GM12878 (cell line): ENCODE results near the gene PGM3. TPM values are rescaled to one million over a fixed set of nuclear protein-coding genes. Genes with fewer than 3 reads are reported as not detected.

Experiments
- ATAC-seq: fragments of 200-7000 bp; cut with Tn5 transposase; 3 replicates; pipeline ENCODE4 v1.9.1; 2020; ENCODE audit warnings: mild to moderate bottlenecking, moderate library complexity
- BruUV-seq: library from RNA; stranded (reverse); fragments of 400-500 nt; replicated peaks from 2 replicates; lab custom pipeline; 2021; lab: Mats Ljungman, UMichigan
- CTCF ChIA-PET: fragments of 300-600 bp; sonication (Branson Sonifier 250); formaldehyde crosslinking; extraction: SDS; loops from one replicate; lab custom pipeline; 2021; ENCODE audit warnings: inconsistent platforms; lab: Yijun Ruan, JAX
- POLR2A ChIA-PET: fragments of 350-600 bp; formaldehyde crosslinking; extraction: SDS; loops from one replicate; lab custom pipeline; 2021; ENCODE audit warnings: inconsistent platforms; lab: Charles Lee
- RAD21 ChIA-PET: fragments of 300-600 bp; sonication (Branson Sonifier 250); formaldehyde crosslinking; loops from one replicate; lab custom pipeline; 2023; ENCODE audit warnings: antibody characterized with exemption; ENCODE audit not compliant: unreplicated experiment; lab: Charles Lee
- SMC1A ChIA-PET: fragments of 300-600 bp; sonication (Branson Sonifier 250); formaldehyde crosslinking; loops from one replicate; lab custom pipeline; 2023; ENCODE audit not compliant: unreplicated experiment, uncharacterized antibody; lab: Charles Lee
- DNase-seq: peaks from one replicate; pipeline ENCODE4 v3.0.0-alpha.2; 2011; ENCODE audit warnings: low read depth, low spot score
- FAIRE-seq: peaks from 3 replicates; lab custom pipeline; 2011; peaks lifted over from hg19 to GRCh38; lab: Jason Lieb, UNC
- H2AFZ ChIP-seq: 2 replicates; pipeline ENCODE4 v1.6.0; 2011; ENCODE audit warnings: low read depth, low read length, control low read depth; ENCODE audit not compliant: control insufficient read depth
- H3K27ac ChIP-seq: 2 replicates; pipeline ENCODE4 v1.5.1; 2011; ENCODE audit warnings: control low read depth; ENCODE audit not compliant: control insufficient read depth, insufficient read depth
- H3K27me3 ChIP-seq, 2 experiments: replicated peaks in 1 of 2; 2 replicates each; pipeline versions ENCODE4 v1.6.0 to v1.6.1; 2011; ENCODE audit warnings: low read length in 1 of 2; ENCODE audit not compliant: control insufficient read depth in 2 of 2, insufficient read depth in 2 of 2
- H3K36me3 ChIP-seq, 2 experiments: 2 replicates each; pipeline ENCODE4 v1.5.1; 2011; ENCODE audit warnings: low read length in 1 of 2; ENCODE audit not compliant: control insufficient read depth in 2 of 2, insufficient read depth in 2 of 2
- H3K4me1 ChIP-seq: 2 replicates; pipeline ENCODE4 v1.6.1; 2011; ENCODE audit warnings: mild to moderate bottlenecking, low read length, moderate library complexity, mixed read lengths; ENCODE audit not compliant: control insufficient read depth, insufficient read depth
- H3K4me2 ChIP-seq: 2 replicates; pipeline ENCODE4 v1.6.0; 2011; ENCODE audit warnings: control low read depth; ENCODE audit not compliant: control insufficient read depth, insufficient read depth
- H3K4me3 ChIP-seq: fragments of 200-600 bp; sonication (generic); 2 replicates; pipeline ENCODE4 v1.5.1; 2016
- H3K79me2 ChIP-seq: 2 replicates; pipeline ENCODE4 v1.6.0; 2011; ENCODE audit warnings: low read length; ENCODE audit not compliant: control insufficient read depth, insufficient read depth
- H3K9ac ChIP-seq: 2 replicates; pipeline ENCODE4 v1.8.0; 2011; ENCODE audit warnings: low read length, control low read depth, mixed read lengths; ENCODE audit not compliant: control insufficient read depth, insufficient read depth
- H3K9me3 ChIP-seq: replicated peaks from 3 replicates; pipeline ENCODE4 v1.5.1; 2011; ENCODE audit warnings: mild to moderate bottlenecking, low read length; ENCODE audit not compliant: control insufficient read depth, insufficient read depth
- H4K20me1 ChIP-seq: 2 replicates; pipeline ENCODE4 v1.6.0; 2011; ENCODE audit not compliant: control insufficient read depth, insufficient read depth
- ATF7 ChIP-seq: fragments of 450-650 bp; IDR thresholded peaks from 2 replicates; pipeline ENCODE4 v1.6.1; 2016; ENCODE audit warnings: low read depth, mild to moderate bottlenecking
- BMI1 ChIP-seq: fragments of 450-650 bp; IDR thresholded peaks from 2 replicates; pipeline ENCODE4 v1.6.1; 2016; ENCODE audit warnings: mild to moderate bottlenecking, moderate library complexity, borderline replicate concordance
- KDM1A ChIP-seq: fragments of 200-600 bp; sonication (generic); IDR thresholded peaks from 2 replicates; pipeline ENCODE4 v1.6.1; 2016; ENCODE audit warnings: borderline replicate concordance
- MEF2A ChIP-seq: IDR thresholded peaks from 2 replicates; pipeline ENCODE4 v1.6.1; 2011; ENCODE audit warnings: low read depth, mild to moderate bottlenecking, low read length, moderate library complexity; ENCODE audit not compliant: insufficient read depth
- NR2F1 ChIP-seq: fragments of 450-650 bp; conservative IDR thresholded peaks from 2 replicates; pipeline ENCODE4 v1.6.1; 2017; ENCODE audit warnings: mild to moderate bottlenecking
- SIN3A ChIP-seq: IDR thresholded peaks from 2 replicates; pipeline ENCODE4 v1.6.1; 2012; ENCODE audit warnings: low read depth, low read length, improper control_type of control experiment
- TCF12 ChIP-seq: IDR thresholded peaks from 2 replicates; pipeline ENCODE4 v1.6.1; 2011; ENCODE audit warnings: low read depth, mild to moderate bottlenecking, low read length
- ZBED1 ChIP-seq: IDR thresholded peaks from 2 replicates; pipeline ENCODE4 v1.6.1; 2016; ENCODE audit warnings: borderline replicate concordance
- ZNF24 ChIP-seq: fragments of 450-650 bp; IDR thresholded peaks from 2 replicates; pipeline ENCODE4 v1.6.1; 2017; ENCODE audit warnings: antibody characterized with exemption, mild to moderate bottlenecking
- ZNF274 ChIP-seq: IDR thresholded peaks from one replicate; pipeline ENCODE4 v1.8.0; 2011; ENCODE audit not compliant: insufficient read length, insufficient read depth
- ZNF384 ChIP-seq: IDR thresholded peaks from 2 replicates; pipeline ENCODE4 v1.6.1; 2012; ENCODE audit warnings: low read depth, mild to moderate bottlenecking, low read length, improper control_type of control experiment, borderline replicate concordance
- ZSCAN29 ChIP-seq: fragments of 450-650 bp; IDR thresholded peaks from 2 replicates; pipeline ENCODE4 v1.6.1; 2017; ENCODE audit warnings: mild to moderate bottlenecking, moderate library complexity
- WGBS: methylation state at CpG from one replicate; pipeline ENCODE4 v1.1.6; 2016; ENCODE audit warnings: low lambda C conversion rate; ENCODE audit not compliant: insufficient replicate concordance, insufficient coverage; ENCODE audit errors: missing lambda C conversion rate; 5-methylcytosine and 5-hydroxymethylcytosine counted together
- in situ Hi-C: fragments of 300-500 bp; cut with MboI; formaldehyde crosslinking; loops from 9 replicates; pipeline ENCODE4 v1.14.3; 2018; ENCODE audit warnings: mixed read lengths
- intact Hi-C: fragments of 100-400 bp; cut with micrococcal nuclease; formaldehyde crosslinking; loops from one replicate; pipeline ENCODE4 v1.14.2; 2022; ENCODE audit not compliant: unreplicated experiment
- polyA plus RNA-seq, 11 experiments: library from polyadenylated mRNA; depleted of rRNA in 4 of 11; unstranded in 6 of 11; stranded (reverse) in 5 of 11; fragments of >200 nt; fragmentation: Nextera tagmentation in 4 of 11; fragmentation: Illumina TruSeq in 1 of 11; extraction: Ambion mirVana in 4 of 11; extraction: Trizol in 1 of 11; gene quantifications; 1 replicate in 1 of 11; 2 replicates in 10 of 11; pipeline versions ENCODE4 v1.2.1 to v1.2.3, GENCODE V29; 2011 to 2016; ENCODE audit warnings: inconsistent platforms in 2 of 11, missing spikeins in 2 of 11, low read depth in 1 of 11
- total RNA-seq, 4 experiments: library from RNA; depleted of rRNA in 3 of 4; stranded (reverse); fragments of >200 nt in 3 of 4; fragmentation: Illumina TruSeq in 1 of 4; extraction: Trizol in 1 of 4; gene quantifications; 2 replicates each; pipeline versions ENCODE4 v1.2.1 to v1.2.3, GENCODE V29; 2013 to 2021
- TF ChIP-seq, protein P1 (sequence below): fragments of 450-650 bp; IDR thresholded peaks from 2 replicates; pipeline ENCODE4 v1.6.1; 2017; ENCODE audit warnings: mild to moderate bottlenecking
- TF ChIP-seq, protein P2 (sequence below): fragments of 450-650 bp; formaldehyde crosslinking; IDR thresholded peaks from 2 replicates; pipeline ENCODE4 v1.4.0; 2022; ENCODE audit warnings: mild to moderate bottlenecking, moderate library complexity
- TF ChIP-seq, protein P3 (sequence below): fragments of 450-650 bp; IDR thresholded peaks from 2 replicates; pipeline ENCODE4 v1.6.1; 2018; ENCODE audit warnings: mild to moderate bottlenecking, low read depth, moderate library complexity; ENCODE audit not compliant: partially characterized antibody

The PGM3 gene
- total and polyA plus RNA-seq, 10 of the 15 experiments (the other 5 are each of a cell fraction or from before 2014, with no cell fraction given): 13.0 to 36.0 (median 24.6) TPM

DNA sequence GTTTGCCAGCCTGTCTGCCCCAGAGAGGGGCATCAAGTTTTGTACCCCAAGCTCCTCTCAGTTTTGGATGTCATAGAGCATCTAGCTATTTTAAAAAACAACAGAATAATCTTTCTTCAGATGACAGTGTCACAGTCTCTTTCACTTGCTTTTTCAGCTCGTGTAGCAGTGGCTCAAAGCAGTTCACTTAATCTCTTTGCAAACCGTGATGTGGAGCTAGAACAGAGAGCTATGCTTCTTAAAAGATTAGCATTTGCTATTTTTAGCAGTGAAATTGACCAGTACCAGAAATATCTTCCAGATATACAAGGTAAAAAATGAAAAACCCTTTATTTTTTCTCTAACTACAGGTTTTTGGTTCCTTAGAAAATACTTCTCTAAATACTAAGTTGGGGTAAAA is 37.3 kb downstream of the PGM3 start:
- H3K36me3 ChIP-seq: peaks cover 0 to 20% of the 10 kb centered on the region in 2 experiments; a peak in 3 of 4 replicates
- no peak overlapping the region for H3K9ac ChIP-seq
- ChIA-PET RAD21 (interaction anchor here (1.7 kb wide), 1 partner anchor 88 kb away, joined by 5 read pairs; the partner anchor contains the start of gene DOP1A), SMC1A (interaction anchor here (0.6 kb wide), 1 partner anchor 35 kb away, joined by 3 read pairs; no protein-coding TSS in a partner anchor), POLR2A (interaction anchor here (1.5 kb wide), 1 partner anchor 11 kb away, joined by 3 read pairs; no protein-coding TSS in a partner anchor), CTCF (interaction anchor here (1.1 to 3.1 kb wide), 5 partner anchors 12 to 90 kb away, joined by 3 to 13 read pairs (median 3); partner anchors contain the start of genes DOP1A and UBE3D)
- no peak for ATAC-seq
- no peak overlapping the region for H3K27ac ChIP-seq
- H3K4me1 ChIP-seq: no peaks in the 10 kb centered on the region
- H3K27me3 ChIP-seq: no peaks in the 10 kb centered on the region
- in situ Hi-C loops (no loop called here), intact Hi-C loops (no loop called here)
- no peak for FAIRE-seq
- no peaks in the 10 kb centered on the region for H3K9me3 ChIP-seq
- H3K79me2 ChIP-seq: no peaks in the 10 kb centered on the region
- BruUV-seq: no TSS peak
- H3K4me3 ChIP-seq: no peak overlapping the region
- H2AFZ ChIP-seq: no peak overlapping the region
- no peaks in the 10 kb centered on the region for H4K20me1 ChIP-seq
- no peak for DNase-seq
- 94% methylated on average over 2 of the region's 2 CpGs for WGBS
- no peak overlapping the region for H3K4me2 ChIP-seq
- TF ChIP-seq TCF12 (no peak), KDM1A (no peak), NR2F1 (no peak), ZNF274 (no peak), ZNF24 (no peak), ZBED1 (no peak), SIN3A (no peak), ZNF384 (no peak), BMI1 (no peak), ZSCAN29 (no peak), ATF7 (no peak), MEF2A (no peak)
- TF ChIP-seq, protein P1, sequence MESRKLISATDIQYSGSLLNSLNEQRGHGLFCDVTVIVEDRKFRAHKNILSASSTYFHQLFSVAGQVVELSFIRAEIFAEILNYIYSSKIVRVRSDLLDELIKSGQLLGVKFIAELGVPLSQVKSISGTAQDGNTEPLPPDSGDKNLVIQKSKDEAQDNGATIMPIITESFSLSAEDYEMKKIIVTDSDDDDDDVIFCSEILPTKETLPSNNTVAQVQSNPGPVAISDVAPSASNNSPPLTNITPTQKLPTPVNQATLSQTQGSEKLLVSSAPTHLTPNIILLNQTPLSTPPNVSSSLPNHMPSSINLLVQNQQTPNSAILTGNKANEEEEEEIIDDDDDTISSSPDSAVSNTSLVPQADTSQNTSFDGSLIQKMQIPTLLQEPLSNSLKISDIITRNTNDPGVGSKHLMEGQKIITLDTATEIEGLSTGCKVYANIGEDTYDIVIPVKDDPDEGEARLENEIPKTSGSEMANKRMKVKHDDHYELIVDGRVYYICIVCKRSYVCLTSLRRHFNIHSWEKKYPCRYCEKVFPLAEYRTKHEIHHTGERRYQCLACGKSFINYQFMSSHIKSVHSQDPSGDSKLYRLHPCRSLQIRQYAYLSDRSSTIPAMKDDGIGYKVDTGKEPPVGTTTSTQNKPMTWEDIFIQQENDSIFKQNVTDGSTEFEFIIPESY: no peak
- TF ChIP-seq, protein P2, sequence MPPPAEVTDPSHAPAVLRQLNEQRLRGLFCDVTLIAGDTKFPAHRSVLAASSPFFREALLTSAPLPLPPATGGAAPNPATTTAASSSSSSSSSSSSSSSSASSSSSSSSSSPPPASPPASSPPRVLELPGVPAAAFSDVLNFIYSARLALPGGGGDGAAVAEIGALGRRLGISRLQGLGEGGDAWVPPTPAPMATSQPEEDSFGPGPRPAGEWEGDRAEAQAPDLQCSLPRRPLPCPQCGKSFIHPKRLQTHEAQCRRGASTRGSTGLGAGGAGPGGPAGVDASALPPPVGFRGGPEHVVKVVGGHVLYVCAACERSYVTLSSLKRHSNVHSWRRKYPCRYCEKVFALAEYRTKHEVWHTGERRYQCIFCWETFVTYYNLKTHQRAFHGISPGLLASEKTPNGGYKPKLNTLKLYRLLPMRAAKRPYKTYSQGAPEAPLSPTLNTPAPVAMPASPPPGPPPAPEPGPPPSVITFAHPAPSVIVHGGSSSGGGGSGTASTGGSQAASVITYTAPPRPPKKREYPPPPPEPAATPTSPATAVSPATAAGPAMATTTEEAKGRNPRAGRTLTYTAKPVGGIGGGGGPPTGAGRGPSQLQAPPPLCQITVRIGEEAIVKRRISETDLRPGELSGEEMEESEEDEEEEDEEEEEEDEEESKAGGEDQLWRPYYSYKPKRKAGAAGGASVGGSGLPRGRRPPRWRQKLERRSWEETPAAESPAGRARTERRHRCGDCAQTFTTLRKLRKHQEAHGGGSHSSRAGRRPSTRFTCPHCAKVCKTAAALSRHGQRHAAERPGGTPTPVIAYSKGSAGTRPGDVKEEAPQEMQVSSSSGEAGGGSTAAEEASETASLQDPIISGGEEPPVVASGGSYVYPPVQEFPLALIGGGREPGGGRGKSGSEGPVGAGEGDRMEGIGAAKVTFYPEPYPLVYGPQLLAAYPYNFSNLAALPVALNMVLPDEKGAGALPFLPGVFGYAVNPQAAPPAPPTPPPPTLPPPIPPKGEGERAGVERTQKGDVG (CRISPR knock-in tag): no peak
- TF ChIP-seq, protein P3, sequence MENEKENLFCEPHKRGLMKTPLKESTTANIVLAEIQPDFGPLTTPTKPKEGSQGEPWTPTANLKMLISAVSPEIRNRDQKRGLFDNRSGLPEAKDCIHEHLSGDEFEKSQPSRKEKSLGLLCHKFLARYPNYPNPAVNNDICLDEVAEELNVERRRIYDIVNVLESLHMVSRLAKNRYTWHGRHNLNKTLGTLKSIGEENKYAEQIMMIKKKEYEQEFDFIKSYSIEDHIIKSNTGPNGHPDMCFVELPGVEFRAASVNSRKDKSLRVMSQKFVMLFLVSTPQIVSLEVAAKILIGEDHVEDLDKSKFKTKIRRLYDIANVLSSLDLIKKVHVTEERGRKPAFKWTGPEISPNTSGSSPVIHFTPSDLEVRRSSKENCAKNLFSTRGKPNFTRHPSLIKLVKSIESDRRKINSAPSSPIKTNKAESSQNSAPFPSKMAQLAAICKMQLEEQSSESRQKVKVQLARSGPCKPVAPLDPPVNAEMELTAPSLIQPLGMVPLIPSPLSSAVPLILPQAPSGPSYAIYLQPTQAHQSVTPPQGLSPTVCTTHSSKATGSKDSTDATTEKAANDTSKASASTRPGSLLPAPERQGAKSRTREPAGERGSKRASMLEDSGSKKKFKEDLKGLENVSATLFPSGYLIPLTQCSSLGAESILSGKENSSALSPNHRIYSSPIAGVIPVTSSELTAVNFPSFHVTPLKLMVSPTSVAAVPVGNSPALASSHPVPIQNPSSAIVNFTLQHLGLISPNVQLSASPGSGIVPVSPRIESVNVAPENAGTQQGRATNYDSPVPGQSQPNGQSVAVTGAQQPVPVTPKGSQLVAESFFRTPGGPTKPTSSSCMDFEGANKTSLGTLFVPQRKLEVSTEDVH: no peak
